Inferior parietal cortex (tissue), 1 donor: ENCODE measurements around the gene CNTNAP5.

ENCODE experiments used
- DNase-seq: peaks from one replicate; pipeline ENCODE4 v3.0.0-alpha.2; 2016; ENCODE audit errors: extremely low spot score

The CNTNAP5 gene

DNA sequence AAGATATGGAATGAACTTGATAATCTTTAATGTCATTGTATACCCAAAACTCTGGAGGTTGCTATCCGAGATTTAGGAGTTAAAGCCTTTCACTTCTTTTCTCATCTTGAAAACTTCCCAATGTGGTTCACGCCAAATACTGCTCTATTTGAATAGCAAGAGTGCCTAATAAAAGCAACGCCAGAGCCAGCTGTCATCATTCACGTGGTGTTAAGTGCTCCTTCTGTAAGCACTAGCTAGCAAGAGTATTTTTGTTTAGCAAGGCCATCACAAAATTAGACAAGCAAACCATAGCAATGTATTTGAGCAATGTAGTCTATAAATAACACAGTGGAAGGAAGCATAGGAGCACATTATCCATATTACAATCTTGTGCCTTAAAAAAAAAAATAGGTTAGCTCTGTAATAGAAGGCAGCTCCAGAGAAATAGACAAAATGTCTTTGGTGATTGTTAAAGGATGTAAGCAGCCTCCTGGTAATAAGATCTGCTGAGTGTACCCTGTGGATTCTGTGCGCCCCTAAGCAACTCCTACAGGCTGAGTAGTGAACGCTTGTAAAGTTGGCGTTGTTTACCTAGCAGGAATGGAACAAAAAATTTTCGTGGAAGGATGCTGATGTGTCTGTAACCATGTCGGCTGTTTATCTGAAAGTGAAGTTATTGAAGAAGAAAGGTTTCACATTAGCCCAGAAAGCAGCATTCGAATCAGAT, 518.0 kb downstream of the CNTNAP5 start:
- no peak for DNase-seq

DNA sequence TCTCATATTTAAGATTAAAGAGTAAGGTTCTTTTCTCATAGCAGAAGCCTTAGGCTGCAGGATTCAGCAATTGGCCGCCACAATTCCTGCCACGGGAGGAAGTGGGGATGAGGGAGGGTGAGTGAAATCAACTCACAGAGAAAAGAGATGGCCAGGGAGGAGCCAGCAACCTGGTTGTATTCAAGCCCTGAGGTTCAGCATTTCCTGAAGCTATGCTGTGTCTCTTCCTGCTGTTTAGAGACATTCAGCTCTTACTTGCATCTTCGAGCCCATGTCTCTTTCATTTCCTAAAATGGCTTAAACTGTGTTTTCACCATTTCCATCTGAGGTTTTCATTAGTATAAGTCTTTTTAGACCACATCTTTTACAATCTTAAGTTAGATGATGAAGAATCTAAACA, 522.6 kb downstream of the CNTNAP5 start:
- no peak for DNase-seq

DNA sequence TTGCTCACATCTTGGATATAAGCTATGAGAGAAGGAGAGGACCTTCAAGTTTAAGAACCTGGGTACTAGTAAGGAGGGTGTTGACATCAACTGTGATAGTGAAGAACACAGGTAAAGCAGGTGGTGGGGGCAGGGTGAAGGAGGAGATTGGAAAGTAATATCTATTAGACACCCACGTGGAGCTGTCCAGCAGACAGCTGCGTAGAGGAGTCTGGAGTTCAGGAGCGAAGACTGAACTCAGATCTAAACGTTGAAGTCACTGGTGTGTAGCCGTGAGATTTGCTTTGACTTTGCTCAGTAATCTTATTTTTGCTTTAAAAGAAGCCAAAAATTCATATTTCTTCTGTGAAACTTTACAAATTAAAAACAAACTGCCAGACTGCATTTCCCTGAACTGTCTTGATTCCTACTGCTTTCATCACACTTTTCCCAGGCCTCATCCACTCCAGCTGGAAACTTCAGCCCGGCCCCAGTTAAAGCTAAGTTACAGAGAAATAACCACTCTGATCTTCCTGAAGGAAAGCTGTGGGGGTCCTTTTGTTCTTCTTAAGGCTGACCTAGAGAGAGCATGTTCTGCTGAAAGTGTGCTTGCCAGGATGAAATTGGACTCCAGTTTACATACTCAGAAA, 533.3 kb downstream of the CNTNAP5 start:
- DNase-seq, result no peak

- DNase-seq, result no peak
Observed at GRCh38 chr2:124559236-124559635, 534.1 kb downstream of the CNTNAP5 start.

- no peak for DNase-seq
Observed at GRCh38 chr2:124560592-124561112, 535.6 kb downstream of the CNTNAP5 start.

GRCh38 chr2:124561486-124561885, 536.4 kb downstream of the CNTNAP5 start:
- DNase-seq, result no peak

DNA sequence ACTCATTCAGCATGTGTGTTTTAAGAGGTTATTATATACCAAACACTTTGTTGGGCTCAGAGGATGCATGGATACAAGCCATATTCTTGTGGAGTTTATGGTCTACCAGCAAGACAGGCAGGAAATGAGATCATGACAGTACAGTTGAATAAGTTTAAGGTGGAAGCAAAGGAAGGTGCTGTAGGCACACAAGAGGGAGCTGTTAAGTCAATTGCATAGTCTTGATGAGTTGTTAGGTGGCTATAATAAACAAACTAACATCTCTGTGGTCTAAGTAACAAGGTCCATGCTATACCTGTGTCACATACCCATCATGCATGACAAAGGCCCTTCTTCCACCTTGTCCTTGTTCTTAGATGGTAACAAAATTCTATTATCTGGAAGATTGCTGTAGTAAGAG, 538.3 kb downstream of the CNTNAP5 start:
- DNase-seq, result no peak

DNA sequence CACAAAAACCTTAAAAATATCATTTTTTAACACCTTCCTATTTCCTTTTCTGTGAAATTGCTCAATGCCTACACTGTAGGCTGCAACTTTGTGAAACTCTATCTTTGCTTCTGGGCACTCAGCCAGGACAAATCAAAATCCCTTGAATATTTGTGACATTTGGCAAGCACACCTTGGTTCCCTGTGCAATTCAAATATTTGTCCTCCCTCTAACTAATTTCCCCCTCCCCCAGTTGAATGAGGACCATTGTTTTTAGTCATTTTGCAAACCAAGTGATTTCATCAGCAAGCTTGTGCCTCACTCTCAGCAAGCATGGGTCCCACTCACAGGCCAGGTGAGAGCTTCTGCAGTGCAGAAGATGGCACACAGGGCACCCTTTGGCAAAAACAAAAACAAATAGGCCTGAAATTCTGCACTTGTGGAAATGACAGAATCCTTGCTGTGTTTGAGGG, 541.5 kb downstream of the CNTNAP5 start:
- DNase-seq, result no peak

DNA sequence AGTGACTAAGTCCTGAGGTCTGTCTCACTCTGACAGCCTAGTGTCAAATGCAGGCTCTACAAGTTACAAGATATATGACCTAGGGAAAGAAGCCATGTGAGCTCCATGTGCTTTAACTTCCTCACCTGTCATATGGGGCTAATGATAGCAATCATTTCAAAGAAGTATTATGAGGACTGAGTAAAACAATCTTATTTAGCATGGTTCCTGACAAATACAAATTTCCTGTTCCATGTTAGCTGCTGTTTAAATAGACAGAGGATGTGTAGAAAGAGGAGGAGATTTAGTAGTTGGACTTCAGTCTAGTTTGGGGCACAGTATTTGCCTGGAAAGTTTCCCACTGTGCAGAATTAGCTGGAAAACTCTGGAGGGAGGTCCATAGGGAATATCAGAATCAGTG, 545.8 kb downstream of the CNTNAP5 start:
- DNase-seq, result no peak

GRCh38 chr2:124571836-124572235, 546.7 kb downstream of the CNTNAP5 start:
- no peak for DNase-seq

GRCh38 chr2:124572934-124573634, 548.0 kb downstream of the CNTNAP5 start:
- DNase-seq, result no peak

DNA sequence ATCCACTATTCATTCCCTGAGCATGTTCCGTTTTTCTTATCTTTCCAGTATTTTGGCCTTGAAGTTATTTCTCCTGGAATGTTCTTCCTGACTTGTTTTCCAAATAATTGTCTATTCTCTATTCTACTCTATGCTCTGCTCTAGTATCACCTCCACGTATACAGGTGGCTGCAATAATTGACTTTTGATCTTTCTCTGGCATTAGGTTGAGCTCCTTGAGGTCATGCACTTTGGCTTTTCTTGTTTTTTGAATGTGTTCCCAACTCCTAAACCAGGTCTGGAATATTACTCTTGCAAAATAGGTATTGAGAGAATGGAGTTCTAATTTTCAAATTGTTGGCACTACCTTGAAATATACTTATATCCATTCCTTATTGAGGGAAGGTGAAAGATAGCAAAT, 550.4 kb downstream of the CNTNAP5 start:
- no peak for DNase-seq

GRCh38 chr2:124580263-124580662, 555.2 kb downstream of the CNTNAP5 start:
- DNase-seq, result no peak

- DNase-seq, result no peak
Observed at GRCh38 chr2:124582387-124582786, 557.3 kb downstream of the CNTNAP5 start.

GRCh38 chr2:124584615-124585014, 559.5 kb downstream of the CNTNAP5 start:
- DNase-seq, result no peak

- no peak for DNase-seq
Observed at GRCh38 chr2:124585277-124585676, 560.2 kb downstream of the CNTNAP5 start.

DNA sequence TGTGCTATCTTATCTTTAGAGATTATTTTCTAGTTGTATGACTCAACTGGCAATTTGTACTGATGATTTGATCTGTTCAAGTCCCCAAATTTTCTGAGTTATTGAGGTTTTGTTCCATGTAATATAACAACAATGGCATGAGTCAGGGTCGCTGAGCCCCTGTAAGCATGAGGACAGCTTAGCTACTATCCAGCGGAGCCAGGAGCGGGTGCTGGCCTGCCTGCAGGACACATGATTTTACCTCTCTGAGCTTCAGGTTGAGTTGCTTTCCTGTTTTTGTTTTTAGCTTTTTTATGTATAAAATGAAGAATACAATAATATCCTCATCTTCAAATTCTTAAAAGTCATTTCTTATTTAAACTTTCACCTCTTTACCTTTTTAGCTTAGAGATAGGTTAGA, 561.1 kb downstream of the CNTNAP5 start:
- DNase-seq, result no peak

- DNase-seq, result no peak
Observed at GRCh38 chr2:124586835-124587234, 561.7 kb downstream of the CNTNAP5 start.

DNA sequence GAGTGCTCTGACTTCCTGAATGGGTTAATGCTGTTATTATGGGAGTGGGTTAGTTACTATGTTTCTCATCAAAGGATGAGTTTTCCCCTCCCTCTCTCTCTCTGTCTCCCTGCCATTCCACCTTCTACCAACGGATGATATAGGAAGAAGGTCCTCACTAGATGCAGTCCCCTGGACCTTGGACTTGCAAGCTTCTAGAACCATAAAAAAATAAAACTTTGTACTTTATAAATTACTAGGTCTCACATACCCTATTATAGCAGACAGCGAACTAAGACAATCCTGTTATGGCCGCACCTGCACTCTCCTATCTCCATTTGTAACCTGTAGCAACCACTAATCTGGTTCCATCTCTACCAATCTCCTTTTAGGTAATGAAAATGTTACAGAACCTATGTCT, 564.9 kb downstream of the CNTNAP5 start:
- DNase-seq, result no peak

- DNase-seq, result no peak
Observed at GRCh38 chr2:124602759-124603158, 577.7 kb downstream of the CNTNAP5 start.

DNA sequence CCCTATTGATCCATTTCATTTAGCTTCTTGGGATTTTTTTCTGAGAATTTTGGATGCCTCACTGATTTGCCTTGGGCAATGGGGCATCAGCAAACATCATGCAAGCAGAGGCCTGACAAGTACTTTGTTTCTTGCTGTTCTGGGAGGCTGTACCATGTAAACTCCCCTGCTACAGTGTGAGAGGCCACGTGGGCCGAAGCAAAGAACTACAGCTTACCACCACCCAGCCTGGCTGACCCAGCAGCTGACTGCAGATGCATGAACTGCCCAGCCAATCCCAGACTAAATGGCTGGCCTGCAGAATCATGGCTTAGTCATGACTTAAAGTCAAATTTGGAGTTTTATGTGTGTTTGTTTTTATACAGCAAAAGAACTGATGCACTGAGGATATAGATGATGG, 579.9 kb downstream of the CNTNAP5 start:
- no peak for DNase-seq

DNA sequence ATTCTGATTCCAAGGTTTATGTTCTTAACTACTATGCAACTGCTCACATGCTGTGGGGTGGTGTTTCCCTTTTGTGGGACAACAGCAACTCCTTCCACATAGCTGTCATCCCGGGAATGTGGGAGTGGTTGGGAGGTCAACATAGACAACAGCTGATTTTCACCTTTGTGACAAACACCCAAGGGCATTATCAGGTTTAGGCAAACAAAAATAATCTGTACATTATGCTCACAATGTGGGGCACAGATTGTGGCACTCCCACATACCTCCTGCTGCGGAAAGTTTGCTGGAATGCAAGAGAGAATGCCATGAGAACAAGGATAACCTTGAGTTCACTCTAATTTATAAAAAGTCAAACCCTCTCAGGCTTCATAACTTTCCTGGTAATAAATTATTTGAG, 582.6 kb downstream of the CNTNAP5 start:
- no peak for DNase-seq

- DNase-seq, result no peak
Observed at GRCh38 chr2:124609667-124610066, 584.6 kb downstream of the CNTNAP5 start.
